Neuron (in vitro differentiated cells): ENCODE data around the gene STK32B.
"Not testable (repeated sequence)": the region's sequence is repeated elsewhere in the genome, so short reads cannot be mapped to it uniquely, and the experiment has no call there.

Experiments
- H2AFZ ChIP-seq: one replicate; pipeline ENCODE4 v1.6.1; 2013; ENCODE audit warnings: low read depth, mild to moderate bottlenecking, inconsistent platforms, low read length, moderate library complexity
- H3K27me3 ChIP-seq: one replicate; pipeline ENCODE4 v1.6.1; 2013; ENCODE audit warnings: low read length; ENCODE audit not compliant: insufficient read depth
- H3K36me3 ChIP-seq: one replicate; pipeline ENCODE4 v1.6.1; 2013; ENCODE audit warnings: low read length; ENCODE audit not compliant: insufficient read depth
- H3K4me1 ChIP-seq: one replicate; pipeline ENCODE4 v1.6.1; 2013; ENCODE audit warnings: low read length; ENCODE audit not compliant: insufficient read depth
- H3K4me3 ChIP-seq: 2 replicates; pipeline ENCODE4 v1.5.1; 2013; ENCODE audit warnings: mild to moderate bottlenecking, low read length, moderate library complexity
- H3K9me3 ChIP-seq: one replicate; pipeline ENCODE4 v1.6.1; 2013; ENCODE audit warnings: low read length

STK32B gene

GRCh38 chr4:5261866-5262265 lies 210.6 kb downstream of the STK32B start:
- Histone ChIP-seq H3K4me1 (no peaks in the 10 kb centered on the region), H3K4me3 (no peak overlapping the region), H3K36me3 (no peaks in the 10 kb centered on the region), H2AFZ (no peak overlapping the region), H3K9me3 (no peaks in the 10 kb centered on the region), H3K27me3 (no peaks in the 10 kb centered on the region)

GRCh38 chr4:5266991-5267390 lies 215.7 kb downstream of the STK32B start:
- H3K9me3 ChIP-seq, result no peaks in the 10 kb centered on the region
- no peak overlapping the region for H2AFZ ChIP-seq
- no peaks in the 10 kb centered on the region for H3K36me3 ChIP-seq
- H3K27me3 ChIP-seq, result no peaks in the 10 kb centered on the region
- H3K4me1 ChIP-seq, result no peaks in the 10 kb centered on the region
- H3K4me3 ChIP-seq, result no peak overlapping the region

- Histone ChIP-seq H3K4me3 (no peak overlapping the region), H2AFZ (no peak overlapping the region), H3K36me3 (no peaks in the 10 kb centered on the region), H3K4me1 (no peaks in the 10 kb centered on the region), H3K27me3 (no peaks in the 10 kb centered on the region), H3K9me3 (no peaks in the 10 kb centered on the region)
Observed at GRCh38 chr4:5267408-5267807, 216.1 kb downstream of the STK32B start.

- H3K27me3 ChIP-seq, result no peaks in the 10 kb centered on the region
- H3K4me1 ChIP-seq, result no peaks in the 10 kb centered on the region
- H3K4me3 ChIP-seq, result no peak overlapping the region
- no peak overlapping the region for H2AFZ ChIP-seq
- no peaks in the 10 kb centered on the region for H3K9me3 ChIP-seq
- no peaks in the 10 kb centered on the region for H3K36me3 ChIP-seq
Observed at GRCh38 chr4:5276475-5277075, 225.3 kb downstream of the STK32B start.

- no peaks in the 10 kb centered on the region for H3K9me3 ChIP-seq
- no peaks in the 10 kb centered on the region for H3K27me3 ChIP-seq
- H3K36me3 ChIP-seq, result no peaks in the 10 kb centered on the region
- H3K4me1 ChIP-seq, result no peaks in the 10 kb centered on the region
- no peak overlapping the region for H3K4me3 ChIP-seq
- H2AFZ ChIP-seq, result no peak overlapping the region
Observed at GRCh38 chr4:5277079-5277478, 225.8 kb downstream of the STK32B start.

GRCh38 chr4:5278213-5278612 lies 226.9 kb downstream of the STK32B start:
- Histone ChIP-seq H3K4me3 (no peak overlapping the region), H3K4me1 (no peaks in the 10 kb centered on the region), H3K36me3 (no peaks in the 10 kb centered on the region), H3K27me3 (no peaks in the 10 kb centered on the region), H3K9me3 (no peaks in the 10 kb centered on the region), H2AFZ (no peak overlapping the region)

- not testable (repeated sequence) for H3K4me1 ChIP-seq, H3K27me3 ChIP-seq, H3K36me3 ChIP-seq, H3K4me3 ChIP-seq, H3K9me3 ChIP-seq, H2AFZ ChIP-seq
Observed at GRCh38 chr4:5280069-5280468, 228.8 kb downstream of the STK32B start.

GRCh38 chr4:5280828-5281227 lies 229.5 kb downstream of the STK32B start:
- Histone ChIP-seq H3K36me3 (no peaks in the 10 kb centered on the region), H3K4me3 (no peak overlapping the region)

GRCh38 chr4:5283837-5284236 lies 232.6 kb downstream of the STK32B start:
- H3K9me3 ChIP-seq, result no peaks in the 10 kb centered on the region
- H2AFZ ChIP-seq, result no peak overlapping the region
- H3K27me3 ChIP-seq, result no peaks in the 10 kb centered on the region

More at GRCh38 chr4:5280828-5281227, 229.5 kb downstream of the STK32B start:
- H2AFZ ChIP-seq, result no peak overlapping the region
- H3K27me3 ChIP-seq, result no peaks in the 10 kb centered on the region
- no peaks in the 10 kb centered on the region for H3K4me1 ChIP-seq
- H3K9me3 ChIP-seq, result no peaks in the 10 kb centered on the region

GRCh38 chr4:5284517-5284916 lies 233.2 kb downstream of the STK32B start:
- H2AFZ ChIP-seq, result no peak overlapping the region
- no peaks in the 10 kb centered on the region for H3K36me3 ChIP-seq
- no peaks in the 10 kb centered on the region for H3K4me1 ChIP-seq
- H3K4me3 ChIP-seq, result no peak overlapping the region
- no peaks in the 10 kb centered on the region for H3K9me3 ChIP-seq
- no peaks in the 10 kb centered on the region for H3K27me3 ChIP-seq

More at GRCh38 chr4:5283837-5284236, 232.6 kb downstream of the STK32B start:
- no peaks in the 10 kb centered on the region for H3K36me3 ChIP-seq
- H3K4me3 ChIP-seq, result no peak overlapping the region
- H3K4me1 ChIP-seq, result no peaks in the 10 kb centered on the region

GRCh38 chr4:5292101-5292500 lies 240.8 kb downstream of the STK32B start:
- H3K27me3 ChIP-seq, result no peaks in the 10 kb centered on the region
- H3K36me3 ChIP-seq, result no peaks in the 10 kb centered on the region
- no peak overlapping the region for H3K4me3 ChIP-seq
- H3K4me1 ChIP-seq, result no peaks in the 10 kb centered on the region
- H2AFZ ChIP-seq, result no peak overlapping the region
- no peaks in the 10 kb centered on the region for H3K9me3 ChIP-seq

GRCh38 chr4:5298000-5298787 lies 246.9 kb downstream of the STK32B start:
- not testable (repeated sequence) for H3K4me3 ChIP-seq, H2AFZ ChIP-seq, H3K9me3 ChIP-seq, H3K36me3 ChIP-seq, H3K27me3 ChIP-seq, H3K4me1 ChIP-seq

- no peak overlapping the region for H3K4me3 ChIP-seq
- H3K4me1 ChIP-seq, result no peaks in the 10 kb centered on the region
- H3K9me3 ChIP-seq, result no peaks in the 10 kb centered on the region
- H3K36me3 ChIP-seq, result no peaks in the 10 kb centered on the region
- H3K27me3 ChIP-seq, result no peaks in the 10 kb centered on the region
- H2AFZ ChIP-seq, result no peak overlapping the region
Observed at GRCh38 chr4:5300283-5300682, 249.0 kb downstream of the STK32B start.

GRCh38 chr4:5307928-5308327 lies 256.6 kb downstream of the STK32B start:
- Histone ChIP-seq H2AFZ (no peak overlapping the region), H3K9me3 (no peaks in the 10 kb centered on the region), H3K27me3 (no peaks in the 10 kb centered on the region), H3K4me1 (no peaks in the 10 kb centered on the region), H3K36me3 (no peaks in the 10 kb centered on the region), H3K4me3 (no peak overlapping the region)
